NCI-H2196 treated with DMSO at 0.1 percent for 48 hours (cell line): Measurements from ENCODE around the gene APOBEC3B.
"Not testable (repeated sequence)": the region's sequence is repeated elsewhere in the genome, so short reads cannot be mapped to it uniquely, and the experiment has no call there.

Experiments
- DNase-seq: peaks from one replicate; lab custom pipeline; 2025; ENCODE audit not compliant: unreplicated experiment; lab: John Stamatoyannopoulos, UW

The APOBEC3B gene

DNA sequence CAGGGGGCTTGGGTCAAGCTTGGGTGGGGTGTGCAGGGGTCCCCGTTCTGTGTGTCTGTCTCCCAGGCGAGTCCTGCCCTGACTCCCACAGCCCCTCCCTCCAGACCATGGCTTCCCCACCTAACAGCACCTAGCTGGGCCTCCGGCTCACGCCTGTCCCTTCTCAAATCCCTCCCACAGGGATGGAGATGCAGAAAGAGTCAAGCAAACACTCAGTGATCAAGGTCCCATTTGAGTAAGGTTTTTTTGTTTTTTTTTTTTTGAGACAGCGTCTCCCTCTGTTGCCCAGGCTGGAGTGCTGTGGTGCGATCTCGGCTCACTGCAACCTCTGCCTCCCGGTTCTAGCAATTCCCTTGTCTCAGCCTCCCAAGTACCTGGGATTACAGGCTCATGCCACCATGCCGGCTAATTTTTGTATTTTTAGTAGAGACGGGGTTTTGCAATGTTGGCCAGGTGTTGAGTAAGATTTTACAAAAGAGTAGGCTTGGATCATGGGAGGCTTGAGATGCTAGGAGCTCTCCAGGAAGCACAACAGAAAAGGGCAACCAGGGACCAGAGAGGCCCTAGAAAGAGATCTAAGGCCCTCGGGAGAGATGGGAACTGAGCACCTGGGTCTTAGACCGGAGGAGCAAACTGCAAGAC, 44.5 kb downstream of the APOBEC3B start:
- no peak for DNase-seq

- DNase-seq: no peak
Measured at GRCh38 chr22:39027717-39028116, 45.6 kb downstream of the APOBEC3B start.

- DNase-seq: no peak
Measured at GRCh38 chr22:39028281-39028680, 46.1 kb downstream of the APOBEC3B start.

GRCh38 chr22:39029227-39029626, 47.1 kb downstream of the APOBEC3B start:
- DNase-seq: no peak

DNA sequence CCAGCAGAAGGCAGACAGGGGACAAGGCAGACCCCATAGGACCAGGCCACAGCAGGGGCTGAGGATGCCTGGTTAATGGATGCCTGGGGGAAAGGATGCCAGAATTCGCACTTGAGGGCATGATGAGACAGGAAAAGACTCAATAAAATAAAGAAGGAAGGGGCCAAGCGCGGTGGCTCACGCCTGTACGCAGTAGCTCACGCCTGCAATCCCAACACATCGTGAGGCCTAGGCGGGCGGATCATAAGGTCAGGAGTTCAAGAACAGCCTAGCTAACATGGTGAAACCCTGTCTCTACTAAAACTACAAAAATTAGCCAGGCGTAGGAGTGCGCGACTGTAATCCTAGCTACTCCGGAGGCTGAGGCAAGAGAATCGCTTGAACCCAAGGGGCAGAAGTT, 48.6 kb downstream of the APOBEC3B start:
- DNase-seq: no peak

GRCh38 chr22:39031434-39032295, 49.5 kb downstream of the APOBEC3B start:
- DNase-seq: not testable (repeated sequence)

DNA sequence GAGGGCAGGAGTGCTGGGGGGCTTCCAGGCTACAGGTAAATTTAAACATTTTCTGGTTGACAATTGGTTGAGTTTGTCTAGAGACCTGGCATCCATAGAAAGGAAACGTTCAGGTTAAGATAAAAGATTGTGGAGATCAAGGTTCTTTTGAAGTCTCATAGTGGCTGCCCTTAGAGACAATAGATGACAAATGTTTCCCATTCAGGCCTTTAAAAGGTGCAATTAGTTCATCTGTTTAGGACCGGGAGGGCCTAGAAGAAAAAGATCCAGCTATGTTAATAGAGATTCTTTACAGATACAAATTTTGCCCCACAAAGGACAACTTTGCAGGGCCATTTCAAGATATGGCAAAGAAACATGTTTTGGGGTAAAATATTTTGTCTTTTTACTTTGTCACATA, 54.9 kb downstream of the APOBEC3B start:
- DNase-seq: not testable (repeated sequence)

GRCh38 chr22:39039306-39040126, 57.4 kb downstream of the APOBEC3B start:
- DNase-seq: no peak

DNA sequence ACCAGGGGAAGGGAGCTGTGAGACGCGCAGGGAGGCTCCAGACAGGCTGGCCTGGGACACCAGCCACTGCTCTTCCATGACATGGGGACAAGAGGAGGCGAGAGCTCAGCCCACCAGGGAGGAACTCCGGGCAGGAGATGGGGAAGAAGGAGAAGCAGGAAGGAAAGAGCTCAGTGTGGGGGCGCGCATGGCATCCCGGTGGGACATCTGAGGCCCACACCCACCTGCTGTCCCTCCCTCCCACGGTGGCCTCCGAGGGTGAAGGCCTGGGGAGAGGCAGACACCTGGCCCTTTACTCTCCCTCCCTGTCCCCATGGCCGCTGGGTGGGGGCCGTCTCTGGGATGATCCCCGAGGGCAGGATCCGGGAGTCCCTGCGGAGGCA, 58.0 kb downstream of the APOBEC3B start:
- DNase-seq: not testable (repeated sequence)

- not testable (repeated sequence) for DNase-seq
Measured at GRCh38 chr22:39040538-39041296, 58.6 kb downstream of the APOBEC3B start, which contains the start of gene APOBEC3F. TSS of gene APOBEC3F (plus strand) at chr22:39040864. CDS start at chr22:39040961, 97 bp downstream.

GRCh38 chr22:39041908-39042307, 59.8 kb downstream of the APOBEC3B start:
- no peak for DNase-seq
